ENCODE data around the gene MATCAP1. TPM values are rescaled to one million over a fixed set of nuclear protein-coding genes. Genes with fewer than 3 reads are reported as not detected.
A peak's percentile ranks its signal among the peaks of the same experiment; 100 is the strongest.

MATCAP1 gene
- polyA plus RNA-seq, 1 donor from 2014 or later, result 323 TPM

- Histone ChIP-seq H3K9ac (ENCODE audit: low read length) (no peak within 1 kb of the TSS), H3K27ac (ENCODE audit: low read length) (no peak within 1 kb of the TSS)
- TF ChIP-seq RAD21 (conservative IDR thresholded peaks at IDR 0.05), result no peak
- TF ChIP-seq MXI1 (conservative IDR thresholded peaks at IDR 0.05; ENCODE audit: poor library complexity, severe bottlenecking), result no peak
- no peak for TF ChIP-seq SMC3 (conservative IDR thresholded peaks at IDR 0.05; ENCODE audit: poor library complexity)
- no peak for TF ChIP-seq TAF1 (IDR thresholded peaks at IDR 0.05; ENCODE audit: low read depth)
- TF ChIP-seq REST (IDR thresholded peaks at IDR 0.05; ENCODE audit: borderline replicate concordance), result no peak
- TF ChIP-seq EZH2 (IDR thresholded peaks at IDR 0.05; ENCODE audit: borderline replicate concordance, insufficient read depth, low read length, poor library complexity, severe bottlenecking), result no peak
- TF ChIP-seq, protein P1, sequence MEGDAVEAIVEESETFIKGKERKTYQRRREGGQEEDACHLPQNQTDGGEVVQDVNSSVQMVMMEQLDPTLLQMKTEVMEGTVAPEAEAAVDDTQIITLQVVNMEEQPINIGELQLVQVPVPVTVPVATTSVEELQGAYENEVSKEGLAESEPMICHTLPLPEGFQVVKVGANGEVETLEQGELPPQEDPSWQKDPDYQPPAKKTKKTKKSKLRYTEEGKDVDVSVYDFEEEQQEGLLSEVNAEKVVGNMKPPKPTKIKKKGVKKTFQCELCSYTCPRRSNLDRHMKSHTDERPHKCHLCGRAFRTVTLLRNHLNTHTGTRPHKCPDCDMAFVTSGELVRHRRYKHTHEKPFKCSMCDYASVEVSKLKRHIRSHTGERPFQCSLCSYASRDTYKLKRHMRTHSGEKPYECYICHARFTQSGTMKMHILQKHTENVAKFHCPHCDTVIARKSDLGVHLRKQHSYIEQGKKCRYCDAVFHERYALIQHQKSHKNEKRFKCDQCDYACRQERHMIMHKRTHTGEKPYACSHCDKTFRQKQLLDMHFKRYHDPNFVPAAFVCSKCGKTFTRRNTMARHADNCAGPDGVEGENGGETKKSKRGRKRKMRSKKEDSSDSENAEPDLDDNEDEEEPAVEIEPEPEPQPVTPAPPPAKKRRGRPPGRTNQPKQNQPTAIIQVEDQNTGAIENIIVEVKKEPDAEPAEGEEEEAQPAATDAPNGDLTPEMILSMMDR (IDR thresholded peaks at IDR 0.05; ENCODE audit: poor library complexity, severe bottlenecking), result no peak
- no peak for TF ChIP-seq EP300 (conservative IDR thresholded peaks at IDR 0.05; ENCODE audit: poor library complexity, severe bottlenecking)
- no peak for TF ChIP-seq POLR2AphosphoS5 (IDR thresholded peaks at IDR 0.05)
Observed at GRCh38 chr16:67199011-67199807, 15.4 kb upstream of the MATCAP1 start, which contains the start of gene ELMO3. Gene ELMO3 (plus strand): TSS chr16:67199131. CDS start chr16:67199327, 196 bp downstream.

DNA sequence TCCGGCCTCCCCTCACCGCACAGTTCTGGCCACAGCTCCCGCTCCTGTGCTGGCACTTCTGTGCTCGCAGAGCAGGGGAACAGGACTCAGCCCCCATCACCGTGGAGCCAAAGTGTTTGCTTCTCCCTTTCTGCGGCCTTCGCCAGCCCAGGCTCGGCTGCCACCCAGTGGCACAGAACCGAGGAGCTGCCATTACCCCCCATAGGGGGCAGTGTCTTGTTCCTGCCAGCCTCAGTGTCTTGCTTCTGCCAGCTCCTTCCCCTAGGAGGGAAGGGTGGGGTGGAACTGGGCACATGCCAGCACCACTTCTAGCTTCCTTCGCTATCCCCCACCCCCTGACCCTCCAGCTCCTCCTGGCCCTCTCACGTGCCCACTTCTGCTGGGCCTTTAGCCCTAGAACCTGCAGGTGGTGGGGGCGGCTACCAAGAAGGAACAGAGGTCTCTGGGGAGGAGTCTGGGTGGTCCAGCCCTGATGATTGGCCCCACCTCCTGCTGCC, 14.5 kb upstream of the MATCAP1 start:
- TF ChIP-seq, protein P1 (IDR thresholded peaks at IDR 0.05; ENCODE audit: poor library complexity, severe bottlenecking), result peak; percentile 40
- TF ChIP-seq SMC3 (conservative IDR thresholded peaks at IDR 0.05; ENCODE audit: poor library complexity) (no peak), EZH2 (IDR thresholded peaks at IDR 0.05; ENCODE audit: borderline replicate concordance, insufficient read depth, low read length, poor library complexity, severe bottlenecking) (no peak), MXI1 (conservative IDR thresholded peaks at IDR 0.05; ENCODE audit: poor library complexity, severe bottlenecking) (no peak), POLR2AphosphoS5 (IDR thresholded peaks at IDR 0.05) (no peak), TAF1 (IDR thresholded peaks at IDR 0.05; ENCODE audit: low read depth) (no peak)
- Histone ChIP-seq H3K9me3 (ENCODE audit: low read length) (no peaks in the 10 kb centered on the region), H3F3A (ENCODE audit: insufficient read depth, low read length, poor library complexity, severe bottlenecking) (no peaks in the 10 kb centered on the region), H3K79me2 (replicated peaks; ENCODE audit: insufficient read depth, low read length) (peaks cover 3% of the 10 kb centered on the region), H3K9me2 (ENCODE audit: insufficient read depth, low read length) (no peaks in the 10 kb centered on the region), H4K20me1 (ENCODE audit: insufficient read depth) (no peaks in the 10 kb centered on the region), H3K9ac (ENCODE audit: low read length) (no peak overlapping the region), H2AFZ (ENCODE audit: low read depth, low read length) (no peak overlapping the region), H3K36me3 (ENCODE audit: insufficient read depth, low read length) (no peaks in the 10 kb centered on the region), H3K27me3 (ENCODE audit: insufficient read depth, low read depth, low read length) (no peaks in the 10 kb centered on the region), H3K4me2 (ENCODE audit: low read length) (no peak overlapping the region), H3K27ac (ENCODE audit: low read length) (no peak overlapping the region), H3K4me3 (ENCODE audit: low read length) (no peak overlapping the region)

More at GRCh38 chr16:67199011-67199807, 15.4 kb upstream of the MATCAP1 start, which contains the start of gene ELMO3:
- Histone ChIP-seq H4K20me1 (ENCODE audit: insufficient read depth) (no peaks in the 10 kb centered on the region), H3K9me3 (ENCODE audit: low read length) (no peaks in the 10 kb centered on the region), H3K4me2 (ENCODE audit: low read length) (no peak within 1 kb of the TSS), H3K9me2 (ENCODE audit: insufficient read depth, low read length) (no peaks in the 10 kb centered on the region), H3K36me3 (ENCODE audit: insufficient read depth, low read length) (no peaks in the 10 kb centered on the region), H3K79me2 (replicated peaks; ENCODE audit: insufficient read depth, low read length) (no peaks in the 10 kb centered on the region), H3F3A (ENCODE audit: insufficient read depth, low read length, poor library complexity, severe bottlenecking) (no peaks in the 10 kb centered on the region), H3K27me3 (ENCODE audit: insufficient read depth, low read depth, low read length) (no peaks in the 10 kb centered on the region), H2AFZ (ENCODE audit: low read depth, low read length) (no peak within 1 kb of the TSS), H3K4me3 (ENCODE audit: low read length) (no peak within 1 kb of the TSS)
